ENCODE data around the gene ACBD3.

ACBD3 gene

DNA sequence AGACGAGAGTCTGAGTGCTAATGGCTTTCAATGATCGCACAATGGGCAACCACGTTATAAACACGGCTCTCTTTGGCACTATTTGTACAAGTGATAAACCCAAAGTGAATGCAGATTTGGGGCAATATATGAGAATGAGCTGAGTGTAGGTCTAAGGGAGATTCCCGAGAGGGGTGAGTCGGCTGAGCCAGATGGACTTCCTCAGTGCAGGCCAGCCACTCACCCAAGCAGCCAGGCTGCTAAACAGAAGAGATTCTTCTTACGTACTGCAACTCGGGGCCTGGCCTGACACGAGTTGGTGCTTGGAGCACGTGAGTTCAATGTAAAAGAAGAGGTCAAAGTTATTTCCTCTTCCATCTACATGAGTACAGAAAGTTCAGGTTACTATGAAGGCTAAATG lies 30.7 kb upstream of the ACBD3 start:
- no peak overlapping the region for H3K4me3 ChIP-seq
- no peak overlapping the region for H3K9ac ChIP-seq

DNA sequence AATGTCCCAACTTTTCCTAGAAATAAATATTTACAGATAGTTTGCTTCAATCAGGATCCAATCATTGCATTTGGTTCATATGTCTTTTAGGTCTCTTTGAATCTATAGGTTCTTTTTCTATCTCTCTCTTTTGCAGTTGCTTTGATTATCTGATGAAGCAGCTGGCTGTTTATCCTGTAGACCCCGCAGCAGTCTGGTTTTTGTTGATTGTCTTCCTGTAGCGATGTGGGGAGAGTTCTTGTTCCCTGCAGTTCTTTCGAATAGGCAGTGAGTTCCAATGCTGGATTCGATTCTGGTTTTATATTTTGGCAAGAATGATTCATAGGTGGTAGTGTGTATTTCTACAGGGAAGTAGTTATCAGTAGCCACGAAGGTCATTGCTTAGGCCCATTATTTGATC lies 29.5 kb upstream of the ACBD3 start:
- H3K36me3 ChIP-seq, result no peaks in the 10 kb centered on the region
- H3K4me1 ChIP-seq, result peaks cover 5 to 23% (median 20%) of the 10 kb centered on the region in 10 experiments
- H3K4me2 ChIP-seq, result peak overlapping the region in 7 of 11 experiments; percentile 58 to 89 (median 81); a peak in 12 of 22 replicates
- H3K9ac ChIP-seq, result no peak overlapping the region
- H4K20me1 ChIP-seq, result peaks cover 0 to 20% (median 3%) of the 10 kb centered on the region in 11 experiments; a peak in 7 of 22 replicates
- no peak for TF ChIP-seq Cebpa-rat (IDR thresholded peaks at IDR 0.05)
- no peaks in the 10 kb centered on the region for H3K9me3 ChIP-seq (replicated peaks in 1 of 11)
- H3K27ac ChIP-seq, result no peak overlapping the region
- H3K27me3 ChIP-seq, result peaks cover 23 to 64% (median 53%) of the 10 kb centered on the region in 11 experiments
- H3K4me3 ChIP-seq, result no peak overlapping the region

More for the DNA sequence above, 30.7 kb upstream of the ACBD3 start:
- no peaks in the 10 kb centered on the region for H3K9me3 ChIP-seq (replicated peaks in 1 of 11)
- H3K27me3 ChIP-seq, result peaks cover 30 to 75% (median 63%) of the 10 kb centered on the region in 11 experiments
- peaks cover 5 to 23% (median 20%) of the 10 kb centered on the region in 10 experiments for H3K4me1 ChIP-seq
- H3K36me3 ChIP-seq, result no peaks in the 10 kb centered on the region
- H3K4me2 ChIP-seq, result no peak overlapping the region
- peaks cover 0 to 20% (median 3%) of the 10 kb centered on the region in 11 experiments; a peak in 8 of 22 replicates for H4K20me1 ChIP-seq
- TF ChIP-seq Cebpa-rat (IDR thresholded peaks at IDR 0.05), result no peak
- no peak overlapping the region for H3K27ac ChIP-seq

DNA sequence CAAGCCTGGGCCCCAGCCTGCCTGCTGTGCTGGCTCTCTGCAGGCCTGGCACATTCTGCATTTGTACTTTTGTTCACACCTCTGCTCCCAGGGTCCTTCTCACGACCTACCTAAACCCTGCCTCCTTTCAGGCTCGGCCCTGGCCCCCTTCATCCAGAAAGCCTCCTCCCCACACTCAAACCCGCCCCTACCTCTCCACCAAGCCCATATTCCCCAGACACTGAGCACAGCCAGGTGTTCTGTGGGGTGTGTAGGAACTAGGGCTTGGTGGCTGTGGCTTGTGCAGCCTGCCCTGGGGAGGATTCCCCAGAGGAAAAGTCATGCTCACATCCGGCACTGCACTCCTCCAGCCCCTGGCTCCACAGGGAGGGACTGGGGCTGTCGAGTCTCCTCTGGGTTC lies 28.7 kb upstream of the ACBD3 start:
- no peak overlapping the region for H3K4me3 ChIP-seq
- peaks cover 15 to 58% (median 49%) of the 10 kb centered on the region in 11 experiments for H3K27me3 ChIP-seq
- H3K4me1 ChIP-seq, result peaks cover 5 to 23% (median 20%) of the 10 kb centered on the region in 10 experiments
- H4K20me1 ChIP-seq, result peaks cover 0 to 14% (median 3%) of the 10 kb centered on the region in 11 experiments; a peak in 7 of 22 replicates
- peak overlapping the region; percentile 29 to 89 (median 78); a peak in 20 of 22 replicates for H3K4me2 ChIP-seq
- H3K9me3 ChIP-seq (replicated peaks in 1 of 11), result no peaks in the 10 kb centered on the region
- H3K36me3 ChIP-seq, result no peaks in the 10 kb centered on the region
- no peak for TF ChIP-seq Cebpa-rat (IDR thresholded peaks at IDR 0.05)
- no peak overlapping the region for H3K27ac ChIP-seq
- H3K9ac ChIP-seq, result 0 out of 22 replicates have a peak overlapping the region, but pooled peaks of 2 of the 11 experiments have one; percentile 2 to 24

GRCh38 chr1:226212545-226212944 lies 26.0 kb upstream of the ACBD3 start:
- Histone ChIP-seq H3K27ac (no peak overlapping the region), H3K27me3 (peaks cover 12 to 46% (median 31%) of the 10 kb centered on the region in 11 experiments), H3K9me3 (replicated peaks in 1 of 11) (no peaks in the 10 kb centered on the region), H3K9ac (no peak overlapping the region), H3K36me3 (no peaks in the 10 kb centered on the region), H3K4me2 (no peak overlapping the region), H3K4me1 (peaks cover 5 to 23% (median 20%) of the 10 kb centered on the region in 10 experiments), H4K20me1 (peaks cover 0 to 14% (median 3%) of the 10 kb centered on the region in 11 experiments; a peak in 7 of 22 replicates), H3K4me3 (no peak overlapping the region)
- no peak for TF ChIP-seq Cebpa-rat (IDR thresholded peaks at IDR 0.05)

DNA sequence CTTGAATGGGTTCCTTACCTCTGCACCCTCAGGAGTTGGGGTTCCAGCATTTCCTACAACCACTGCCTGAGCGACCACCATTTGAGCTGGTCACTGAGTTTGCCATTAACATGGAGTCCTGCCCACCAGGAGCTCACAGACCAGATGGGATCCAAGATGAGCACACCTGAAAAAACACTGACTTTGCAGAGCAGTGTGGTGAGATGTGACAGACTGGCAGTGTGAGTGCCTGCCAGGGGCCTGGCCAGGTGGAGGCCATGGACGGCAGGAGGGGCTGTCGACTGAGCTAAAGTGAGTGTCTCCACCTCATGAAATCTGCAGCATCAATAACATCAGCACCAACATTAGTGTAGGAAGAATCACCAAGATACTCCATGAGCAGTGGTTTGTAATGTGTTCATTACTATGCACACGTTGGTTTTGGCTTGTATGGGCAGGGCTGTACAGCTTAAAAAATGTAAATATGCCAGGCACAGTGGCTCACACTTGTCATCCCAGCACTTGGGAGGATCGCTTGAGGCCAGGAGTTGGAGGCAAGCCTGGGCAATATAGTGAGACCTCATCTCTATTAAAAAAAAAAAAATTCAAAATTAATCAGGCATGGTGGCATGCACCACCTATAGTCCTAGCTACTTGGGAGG lies 24.8 kb upstream of the ACBD3 start:
- Histone ChIP-seq H4K20me1 (peaks cover 0 to 14% (median 3%) of the 10 kb centered on the region in 11 experiments; a peak in 7 of 22 replicates), H3K9me3 (replicated peaks in 1 of 11) (no peaks in the 10 kb centered on the region), H3K9ac (no peak overlapping the region), H3K36me3 (no peaks in the 10 kb centered on the region), H3K27ac (no peak overlapping the region), H3K4me2 (no peak overlapping the region), H3K4me1 (peaks cover 5 to 21% (median 20%) of the 10 kb centered on the region in 10 experiments), H3K27me3 (peaks cover 10 to 34% (median 19%) of the 10 kb centered on the region in 11 experiments), H3K4me3 (no peak overlapping the region)
- TF ChIP-seq Cebpa-rat (IDR thresholded peaks at IDR 0.05), result no peak

GRCh38 chr1:226210571-226211176 lies 24.1 kb upstream of the ACBD3 start:
- Histone ChIP-seq H4K20me1 (peaks cover 0 to 13% (median 3%) of the 10 kb centered on the region in 11 experiments; a peak in 7 of 22 replicates), H3K4me1 (peaks cover 5 to 14% (median 14%) of the 10 kb centered on the region in 10 experiments), H3K27ac (no peak overlapping the region), H3K36me3 (no peaks in the 10 kb centered on the region), H3K27me3 (peaks cover 4 to 28% (median 13%) of the 10 kb centered on the region in 11 experiments; a peak in 21 of 22 replicates), H3K9me3 (replicated peaks in 1 of 11) (no peaks in the 10 kb centered on the region), H3K4me2 (no peak overlapping the region), H3K4me3 (no peak overlapping the region), H3K9ac (no peak overlapping the region)
- TF ChIP-seq Cebpa-rat (IDR thresholded peaks at IDR 0.05), result no peak

DNA sequence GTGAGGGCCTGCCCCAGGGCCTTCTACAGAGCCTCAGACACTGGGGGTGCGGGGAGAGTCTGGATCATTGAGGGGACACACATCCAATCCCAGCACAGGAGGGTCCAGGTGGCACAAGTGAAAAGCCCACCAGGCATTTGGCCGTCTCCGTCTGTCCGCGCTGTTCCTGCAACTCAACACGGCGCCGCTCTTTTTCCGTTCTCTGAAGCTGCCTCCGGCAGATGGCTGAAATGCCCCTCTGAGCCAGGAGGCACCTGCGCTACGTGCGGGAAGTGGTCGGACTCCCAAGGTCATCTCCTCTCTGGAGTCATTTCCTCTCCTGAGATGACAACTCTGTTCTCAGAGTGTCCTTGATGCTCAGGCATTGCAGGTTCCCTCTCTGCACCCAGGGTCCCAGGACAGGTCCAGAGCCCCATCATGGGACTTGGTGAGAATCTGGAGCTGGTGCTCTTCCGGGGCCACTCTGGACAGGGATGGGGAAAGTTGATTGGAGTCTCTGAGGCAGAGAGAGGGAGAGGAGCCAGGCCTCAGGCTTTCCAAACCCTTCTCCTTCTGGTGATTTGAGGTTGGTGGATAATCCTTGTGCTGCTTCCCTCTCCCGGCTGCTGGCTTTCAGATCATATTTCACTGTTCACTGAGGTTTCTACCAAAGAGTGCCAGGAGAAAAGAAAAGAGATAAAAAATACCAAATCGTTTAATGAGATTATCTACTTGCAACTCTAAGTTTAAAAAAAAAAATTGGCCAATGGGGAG lies 22.9 kb upstream of the ACBD3 start:
- H3K4me3 ChIP-seq, result no peak overlapping the region
- no peak overlapping the region for H3K4me2 ChIP-seq
- H3K4me1 ChIP-seq, result peaks cover 0 to 2% (median 2%) of the 10 kb centered on the region in 10 experiments; a peak in 16 of 20 replicates
- peaks cover 0 to 2% (median 0%) of the 10 kb centered on the region in 11 experiments; a peak in 5 of 22 replicates for H4K20me1 ChIP-seq
- H3K9ac ChIP-seq, result no peak overlapping the region; a peak in 1 of 22 replicates
- no peaks in the 10 kb centered on the region for H3K36me3 ChIP-seq
- TF ChIP-seq Cebpa-rat (IDR thresholded peaks at IDR 0.05), result no peak
- no peak overlapping the region for H3K27ac ChIP-seq
- H3K9me3 ChIP-seq (replicated peaks in 1 of 11), result no peaks in the 10 kb centered on the region
- peaks cover 0 to 16% (median 2%) of the 10 kb centered on the region in 11 experiments; a peak in 9 of 22 replicates for H3K27me3 ChIP-seq

DNA sequence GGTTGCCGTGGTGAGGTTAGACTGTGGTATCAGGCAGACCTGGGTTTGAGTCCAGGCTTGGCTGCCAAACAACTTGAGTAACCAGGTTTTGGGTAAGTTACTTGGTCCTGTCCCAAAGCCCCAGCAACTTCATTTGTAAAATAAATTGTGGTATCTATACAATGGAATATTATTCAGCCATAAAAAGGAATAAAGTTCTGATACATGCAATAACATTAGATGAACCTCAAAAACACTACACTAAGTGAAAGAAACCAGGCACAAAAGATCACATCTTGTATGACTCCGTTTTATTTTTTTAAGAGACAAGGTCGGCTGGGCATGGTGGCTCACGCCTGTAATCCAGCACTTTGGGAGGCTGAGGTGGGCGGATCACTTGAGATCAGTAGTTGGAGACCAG lies 20.5 kb upstream of the ACBD3 start:
- H3K36me3 ChIP-seq, result no peaks in the 10 kb centered on the region
- H3K9ac ChIP-seq, result no peak overlapping the region
- H3K4me3 ChIP-seq, result no peak overlapping the region
- peaks cover 0 to 9% (median 0%) of the 10 kb centered on the region in 11 experiments; a peak in 2 of 22 replicates for H3K27me3 ChIP-seq
- TF ChIP-seq Cebpa-rat (IDR thresholded peaks at IDR 0.05), result no peak
- H3K9me3 ChIP-seq (replicated peaks in 1 of 11), result no peaks in the 10 kb centered on the region
- no peaks in the 10 kb centered on the region for H3K4me1 ChIP-seq
- no peaks in the 10 kb centered on the region for H4K20me1 ChIP-seq
- no peak overlapping the region for H3K27ac ChIP-seq
- no peak overlapping the region for H3K4me2 ChIP-seq

DNA sequence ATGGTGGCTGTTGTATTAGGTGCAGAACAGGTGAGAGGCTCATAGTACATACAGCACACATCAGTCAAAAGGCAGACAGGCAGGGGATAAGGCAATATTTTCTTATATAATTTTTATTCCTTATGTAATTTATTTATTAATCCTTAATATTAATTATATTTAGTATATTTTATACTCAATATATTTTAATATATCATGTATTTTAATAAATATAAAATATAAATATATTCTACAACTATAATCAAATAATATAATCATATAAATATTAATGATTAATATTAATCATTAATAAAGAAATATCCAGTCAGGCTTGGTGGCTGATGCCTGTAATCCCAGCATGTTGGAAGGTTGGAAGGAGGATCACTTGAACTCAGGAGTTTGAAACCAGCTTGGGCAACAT lies 17.7 kb upstream of the ACBD3 start:
- Histone ChIP-seq H4K20me1 (no peaks in the 10 kb centered on the region), H3K9me3 (replicated peaks in 1 of 11) (no peaks in the 10 kb centered on the region), H3K36me3 (no peaks in the 10 kb centered on the region), H3K9ac (no peak overlapping the region), H3K27ac (no peak overlapping the region), H3K27me3 (no peaks in the 10 kb centered on the region), H3K4me1 (peaks cover 0 to 10% (median 8%) of the 10 kb centered on the region in 10 experiments; a peak in 16 of 20 replicates), H3K4me3 (no peak overlapping the region), H3K4me2 (no peak overlapping the region)
- no peak for TF ChIP-seq Cebpa-rat (IDR thresholded peaks at IDR 0.05)
